GM23248 (cell line): Measurements from ENCODE around the gene POLR2J2. TPM values are rescaled to one million over a fixed set of nuclear protein-coding genes. Genes with fewer than 3 reads are reported as not detected.
"Not testable (repeated sequence)": the region's sequence is repeated elsewhere in the genome, so short reads cannot be mapped to it uniquely, and the experiment has no call there.

Source experiments
- DNase-seq: peaks from one replicate; pipeline ENCODE4 v3.0.0-alpha.2; 2015
- H2AFZ ChIP-seq: fragments of 200-600 bp; sonication (generic); 2 replicates; pipeline ENCODE4 v1.6.1; 2016; ENCODE audit warnings: antibody characterized with exemption
- H3F3A ChIP-seq: fragments of 200-600 bp; sonication (generic); 2 replicates; pipeline ENCODE4 v1.6.1; 2016; ENCODE audit warnings: mild to moderate bottlenecking, antibody characterized with exemption, mixed run types; ENCODE audit not compliant: insufficient read depth
- H3K27ac ChIP-seq: fragments of 200-600 bp; sonication (generic); 2 replicates; pipeline ENCODE4 v1.5.1; 2016; ENCODE audit warnings: mild to moderate bottlenecking
- H3K27me3 ChIP-seq: fragments of 200-600 bp; sonication (generic); replicated peaks from 2 replicates; pipeline ENCODE4 v1.6.1; 2016; ENCODE audit warnings: mild to moderate bottlenecking; ENCODE audit not compliant: insufficient read depth
- H3K36me3 ChIP-seq: fragments of 200-600 bp; sonication (generic); 2 replicates; pipeline ENCODE4 v1.6.1; 2016; ENCODE audit warnings: low read depth, mild to moderate bottlenecking
- H3K4me1 ChIP-seq: fragments of 200-600 bp; sonication (generic); 2 replicates; pipeline ENCODE4 v1.6.1; 2016; ENCODE audit warnings: mild to moderate bottlenecking; ENCODE audit not compliant: insufficient read depth
- H3K4me2 ChIP-seq: fragments of 200-600 bp; sonication (generic); one replicate; pipeline ENCODE4 v1.6.1; 2016; ENCODE audit warnings: mild to moderate bottlenecking; ENCODE audit not compliant: unreplicated experiment
- H3K4me3 ChIP-seq: fragments of 200-600 bp; sonication (generic); 2 replicates; pipeline ENCODE4 v1.5.1; 2016; ENCODE audit warnings: mild to moderate bottlenecking
- H3K79me2 ChIP-seq: fragments of 200-600 bp; sonication (generic); 2 replicates; pipeline ENCODE4 v1.6.1; 2016; ENCODE audit warnings: mild to moderate bottlenecking; ENCODE audit not compliant: insufficient read depth
- H3K9ac ChIP-seq: fragments of 200-600 bp; sonication (generic); 2 replicates; pipeline ENCODE4 v1.6.1; 2016; ENCODE audit warnings: mild to moderate bottlenecking
- H3K9me2 ChIP-seq: fragments of 200-600 bp; sonication (generic); 2 replicates; pipeline ENCODE4 v1.6.1; 2016; ENCODE audit warnings: mixed run types, mild to moderate bottlenecking, moderate library complexity; ENCODE audit not compliant: insufficient read depth
- H3K9me3 ChIP-seq: fragments of 200-600 bp; sonication (generic); one replicate; pipeline ENCODE4 v1.6.1; 2017; ENCODE audit warnings: low read depth
- H4K20me1 ChIP-seq: fragments of 200-600 bp; sonication (generic); 2 replicates; pipeline ENCODE4 v1.6.0; 2016; ENCODE audit not compliant: insufficient read depth
- WGBS, 2 experiments: methylation state at CpG; one replicate each; pipeline ENCODE4 v1.1.6; 2015 to 2017; ENCODE audit warnings: low lambda C conversion rate in 2 of 2, low coverage in 1 of 2; ENCODE audit errors: missing lambda C conversion rate in 2 of 2; 5-methylcytosine and 5-hydroxymethylcytosine counted together
- in situ Hi-C: fragments of 300-500 bp; cut with MboI; formaldehyde crosslinking; loops from 2 replicates; pipeline ENCODE4 v1.15.0; 2020
- polyA plus RNA-seq: library from polyadenylated mRNA; unstranded; fragments of >200 nt; fragmentation: Nextera tagmentation; extraction: Ambion mirVana; gene quantifications from 2 replicates; pipeline ENCODE4 v1.2.1, GENCODE V29; 2016
- small RNA-seq: library from RNA; depleted of rRNA; stranded (forward); fragments of <200 nt; gene quantifications from one replicate; pipeline ENCODE3, GENCODE V24; 2014; ENCODE audit warnings: low read depth, low replicate concordance
- total RNA-seq: library from RNA; depleted of rRNA; stranded (reverse); fragments of >200 nt; shearing (Covaris generic); gene quantifications from 2 replicates; pipeline ENCODE4 v1.2.3, GENCODE V29; 2014; rRNA removed

The POLR2J2 gene
- total and polyA plus RNA-seq, 2 experiments from 2014 or later, result 0.43 to 2.0 TPM

DNA sequence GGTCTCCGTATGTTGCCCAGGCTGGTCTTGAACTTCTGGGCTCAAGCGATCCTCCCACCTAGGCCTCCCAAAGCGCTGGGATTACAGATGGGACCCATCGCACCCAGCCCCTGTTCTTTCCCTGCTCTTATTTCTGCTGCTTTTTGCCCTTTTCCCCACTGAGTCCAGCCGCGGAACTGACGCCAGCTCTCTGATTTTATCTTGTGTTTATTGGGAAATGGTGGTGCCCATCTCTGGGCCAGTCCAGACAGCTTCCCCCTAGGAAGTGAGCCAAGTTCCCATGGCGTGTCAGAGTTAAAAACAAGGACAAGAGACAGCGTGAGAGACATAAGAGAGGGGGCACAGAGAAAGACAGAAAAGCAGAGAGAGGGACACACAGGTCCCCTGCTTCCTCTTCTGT is 40.8 kb downstream of the POLR2J2 start:
- in situ Hi-C loops, H3K4me2 ChIP-seq, H3K27ac ChIP-seq, DNase-seq, H3K9ac ChIP-seq, H3K36me3 ChIP-seq, H4K20me1 ChIP-seq, H2AFZ ChIP-seq, H3K9me3 ChIP-seq, H3K4me1 ChIP-seq, H3K9me2 ChIP-seq, H3K79me2 ChIP-seq, H3K27me3 ChIP-seq, H3K4me3 ChIP-seq, H3F3A ChIP-seq: not testable (repeated sequence)
- 72 to 80% methylated on average over 7 to 8 of the region's 9 CpGs for WGBS, 2 experiments

DNA sequence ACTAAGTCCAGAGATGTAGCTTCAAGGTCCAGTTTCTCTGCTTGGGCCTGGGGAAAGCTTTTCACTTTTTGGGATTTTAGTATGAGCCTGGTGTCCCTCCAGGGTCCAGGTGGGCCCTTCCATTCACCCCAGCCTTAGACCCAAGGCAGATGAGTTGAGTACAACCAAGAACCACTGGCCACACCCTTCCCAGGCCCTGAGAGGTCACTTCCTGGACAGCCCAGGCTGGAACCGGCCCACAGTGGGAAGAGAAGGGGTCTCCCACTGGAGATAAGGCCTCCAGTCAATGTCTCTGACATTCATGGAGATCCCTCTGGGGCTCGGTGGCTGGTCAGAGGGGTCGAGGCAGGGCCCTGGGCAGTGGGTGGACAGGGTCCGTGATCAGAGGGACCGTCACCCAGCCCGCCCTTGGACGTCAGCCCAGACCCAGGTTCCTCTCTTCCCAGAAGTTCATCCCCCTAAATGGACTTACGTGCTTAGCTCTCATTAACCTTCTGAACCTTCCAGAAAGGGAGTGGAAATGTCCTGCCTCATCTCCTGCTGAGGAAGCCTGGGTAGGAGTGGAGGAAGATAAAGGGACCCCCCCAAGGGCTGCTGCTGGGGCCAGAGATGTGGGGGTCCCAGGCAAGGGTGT is 44.1 kb downstream of the POLR2J2 start:
- H2AFZ ChIP-seq, H3K79me2 ChIP-seq, H4K20me1 ChIP-seq, H3K36me3 ChIP-seq, H3K4me2 ChIP-seq, in situ Hi-C loops, H3K27me3 ChIP-seq, H3F3A ChIP-seq, H3K27ac ChIP-seq, H3K9me3 ChIP-seq, H3K9ac ChIP-seq, H3K4me3 ChIP-seq, DNase-seq, H3K9me2 ChIP-seq, H3K4me1 ChIP-seq: not testable (repeated sequence)
- no CpG with 5 or more reads among the region's 8 CpGs for whole genome bisulfite sequencing, 2 experiments

DNA sequence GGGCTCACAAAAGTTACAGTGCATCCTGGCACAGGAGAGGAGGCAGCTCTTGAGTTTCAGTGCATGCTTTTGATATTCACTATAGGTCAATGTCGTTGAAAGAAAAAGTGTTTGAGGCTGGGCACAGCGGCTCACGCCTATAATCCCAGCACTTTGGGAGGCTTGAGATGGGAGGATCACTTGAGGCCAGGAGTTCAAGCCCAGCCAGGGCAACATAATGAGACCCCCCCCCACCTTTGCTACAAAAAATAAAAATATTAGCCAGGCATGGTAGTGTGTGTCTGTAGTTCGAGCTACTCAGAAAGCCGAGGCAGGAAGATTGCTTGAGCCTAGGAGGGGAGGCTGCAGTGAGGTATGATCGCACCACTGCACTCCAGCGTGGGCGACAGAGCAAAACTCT is 53.3 kb downstream of the POLR2J2 start:
- H3K27ac ChIP-seq, H3K79me2 ChIP-seq, H3K9me2 ChIP-seq, DNase-seq, H4K20me1 ChIP-seq, H3K4me3 ChIP-seq, H3K36me3 ChIP-seq, H3K4me2 ChIP-seq, H3K27me3 ChIP-seq, in situ Hi-C loops, H3K9me3 ChIP-seq, H3K4me1 ChIP-seq, H2AFZ ChIP-seq, H3F3A ChIP-seq, H3K9ac ChIP-seq: not testable (repeated sequence)
- 75 to 82% methylated on average over 3 of the region's 8 CpGs for WGBS, 2 experiments

DNA sequence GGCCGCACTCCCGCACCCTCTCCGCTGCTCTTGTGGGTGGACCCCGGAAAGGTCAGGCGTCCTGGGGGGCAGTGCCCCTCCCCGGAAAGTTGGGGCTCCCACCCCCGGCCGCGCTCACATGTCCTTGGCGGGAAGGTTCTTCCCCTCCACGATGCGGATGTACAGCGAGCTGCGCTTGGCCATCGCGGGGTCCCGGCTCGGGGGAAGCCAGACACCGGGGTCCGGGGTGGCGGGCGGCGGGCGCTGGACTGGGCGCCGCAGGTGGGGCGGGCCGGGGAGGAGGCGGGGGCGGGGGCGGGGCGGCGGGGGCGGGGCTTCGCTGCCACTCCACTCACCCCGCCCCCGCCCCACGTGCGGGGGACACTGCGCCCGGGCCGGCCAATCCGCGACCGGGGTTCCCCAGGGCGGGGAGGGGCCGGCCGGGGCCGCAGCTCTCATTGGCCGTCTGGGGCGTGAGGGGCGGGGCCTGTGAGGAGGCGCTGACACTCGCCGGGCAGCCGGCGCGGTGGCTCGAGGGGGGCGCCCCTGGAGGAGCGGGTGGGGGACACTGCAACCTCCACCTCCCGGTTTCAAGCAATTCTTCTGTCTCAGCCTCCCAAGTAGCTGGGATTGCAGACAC is 54.8 kb downstream of the POLR2J2 start, which contains the start of gene RASA4:
Gene RASA4 (minus strand): TSS at position 250 of the 619 bp plus-strand sequence. CDS start 67 bp downstream, at position 183.
- WGBS, 2 experiments, result 10% methylated on average over 2 of the region's 62 CpGs; no CpG with 5 or more reads in 1 of the 2 experiments
- H3K4me1 ChIP-seq, H3K27me3 ChIP-seq, in situ Hi-C loops, H3K9ac ChIP-seq, H3K36me3 ChIP-seq, H2AFZ ChIP-seq, H3K27ac ChIP-seq, H4K20me1 ChIP-seq, H3K4me2 ChIP-seq, H3K9me3 ChIP-seq, H3F3A ChIP-seq, H3K79me2 ChIP-seq, H3K4me3 ChIP-seq, H3K9me2 ChIP-seq, DNase-seq: not testable (repeated sequence)

Small RNA genes within 50 kb of the gene (small RNA-seq; reads per million reads assigned to genes)
- gene AC105052.3, result not detected
- gene UPK3BL1, result not detected

Other genes starting within 250 kb of the POLR2J2 start
- gene ORAI2, start 238.1 kb downstream of the POLR2J2 start, total RNA-seq, result 42.2 and 47.6 TPM in 2 replicates
- 30.3 and 32.6 TPM in 2 replicates for gene ORAI2, start 238.1 kb downstream of the POLR2J2 start, polyA plus RNA-seq
- gene ALKBH4, start 206.8 kb downstream of the POLR2J2 start, total RNA-seq, result 16.3 and 17.8 TPM in 2 replicates
- 11.8 and 13.9 TPM in 2 replicates for gene ALKBH4, start 206.8 kb downstream of the POLR2J2 start, polyA plus RNA-seq
- 18.3 and 21.8 TPM in 2 replicates for gene LRWD1, start 206.7 kb downstream of the POLR2J2 start, total RNA-seq
- 15.3 and 16.2 TPM in 2 replicates for gene LRWD1, start 206.7 kb downstream of the POLR2J2 start, polyA plus RNA-seq
- gene POLR2J, start 192.7 kb downstream of the POLR2J2 start, total RNA-seq, result 11.3 and 15.5 TPM in 2 replicates
- 75.4 and 77.7 TPM in 2 replicates for gene POLR2J, start 192.7 kb downstream of the POLR2J2 start, polyA plus RNA-seq
- 0.13 and 1.1 TPM in 2 replicates for gene RASA4B, start 153.9 kb downstream of the POLR2J2 start, total RNA-seq
- 0.72 and 1.0 TPM in 2 replicates for gene RASA4B, start 153.9 kb downstream of the POLR2J2 start, polyA plus RNA-seq
- 1.6 TPM in 1 of 2 replicates, not detected in the other for gene UPK3BL2, start 128.0 kb downstream of the POLR2J2 start, total RNA-seq
- 0.39 and 0.83 TPM in 2 replicates for gene UPK3BL2, start 128.0 kb downstream of the POLR2J2 start, polyA plus RNA-seq
- gene SPDYE2, start 120.4 kb downstream of the POLR2J2 start, total RNA-seq, result not detected in 2 replicates
- gene SPDYE2, start 120.4 kb downstream of the POLR2J2 start, polyA plus RNA-seq, result 0.20 and 0.59 TPM in 2 replicates
- gene POLR2J3, start 99.1 kb downstream of the POLR2J2 start, total RNA-seq, result 2.9 and 6.3 TPM in 2 replicates
- gene POLR2J3, start 99.1 kb downstream of the POLR2J2 start, polyA plus RNA-seq, result 61.2 and 69.8 TPM in 2 replicates
- gene RASA4, start 54.9 kb downstream of the POLR2J2 start, total RNA-seq, result 1.7 and 8.9 TPM in 2 replicates
- 1.2 and 2.3 TPM in 2 replicates for gene RASA4, start 54.9 kb downstream of the POLR2J2 start, polyA plus RNA-seq
- 10.8 and 13.3 TPM in 2 replicates for gene UPK3BL1, start 28.9 kb downstream of the POLR2J2 start, total RNA-seq
- gene UPK3BL1, start 28.9 kb downstream of the POLR2J2 start, polyA plus RNA-seq, result 7.8 and 9.5 TPM in 2 replicates
- gene SPDYE2B, start 21.3 kb downstream of the POLR2J2 start, total RNA-seq, result not detected in 2 replicates
- gene SPDYE2B, start 21.3 kb downstream of the POLR2J2 start, polyA plus RNA-seq, result 0.20 TPM in 1 of 2 replicates, not detected in the other
- 2.9 and 10.7 TPM in 2 replicates for gene FAM185A, start 77.3 kb upstream of the POLR2J2 start, total RNA-seq
- gene FAM185A, start 77.3 kb upstream of the POLR2J2 start, polyA plus RNA-seq, result 3.7 and 5.0 TPM in 2 replicates
- gene LRRC17, start 241.3 kb upstream of the POLR2J2 start, total RNA-seq, result 1.5 TPM in 1 of 2 replicates, not detected in the other
- gene LRRC17, start 241.3 kb upstream of the POLR2J2 start, polyA plus RNA-seq, result 0.18 and 0.22 TPM in 2 replicates